Astrocyte (in vitro differentiated cells and primary cell): ENCODE measurements around the gene NR5A1.

Experiments
- EZH2 ChIP-seq: IDR thresholded peaks from 2 replicates; pipeline ENCODE4 v1.6.1; 2012; ENCODE audit warnings: mild to moderate bottlenecking, low read length, inconsistent platforms; ENCODE audit not compliant: insufficient read depth
- TF ChIP-seq, protein P1 (sequence below): IDR thresholded peaks from 2 replicates; pipeline ENCODE4 v1.5.1; 2011; ENCODE audit warnings: low read depth, mild to moderate bottlenecking, inconsistent platforms, low read length, moderate library complexity; ENCODE audit not compliant: insufficient read depth

DNA sequence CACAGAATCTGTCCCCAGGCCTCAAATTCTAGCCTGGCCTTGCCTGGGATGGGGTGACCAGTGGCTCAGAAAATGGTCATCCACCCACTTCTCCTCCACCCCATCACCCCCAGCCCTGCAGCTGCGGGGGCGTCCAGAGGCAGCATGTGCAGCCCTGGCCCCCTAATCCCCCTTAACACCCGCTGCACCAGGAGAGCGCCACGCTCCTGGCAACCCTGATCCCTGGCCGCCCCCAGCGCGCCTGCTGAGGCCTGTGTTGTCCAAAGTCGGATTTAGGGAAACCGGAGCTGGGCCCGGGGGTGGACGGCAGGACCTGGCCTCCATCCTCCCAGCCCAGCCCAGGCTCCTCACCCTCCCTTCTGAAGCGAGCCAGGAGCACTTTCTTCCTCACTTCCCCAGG, 22.0 kb downstream of the NR5A1 start:
- TF ChIP-seq, protein P1, sequence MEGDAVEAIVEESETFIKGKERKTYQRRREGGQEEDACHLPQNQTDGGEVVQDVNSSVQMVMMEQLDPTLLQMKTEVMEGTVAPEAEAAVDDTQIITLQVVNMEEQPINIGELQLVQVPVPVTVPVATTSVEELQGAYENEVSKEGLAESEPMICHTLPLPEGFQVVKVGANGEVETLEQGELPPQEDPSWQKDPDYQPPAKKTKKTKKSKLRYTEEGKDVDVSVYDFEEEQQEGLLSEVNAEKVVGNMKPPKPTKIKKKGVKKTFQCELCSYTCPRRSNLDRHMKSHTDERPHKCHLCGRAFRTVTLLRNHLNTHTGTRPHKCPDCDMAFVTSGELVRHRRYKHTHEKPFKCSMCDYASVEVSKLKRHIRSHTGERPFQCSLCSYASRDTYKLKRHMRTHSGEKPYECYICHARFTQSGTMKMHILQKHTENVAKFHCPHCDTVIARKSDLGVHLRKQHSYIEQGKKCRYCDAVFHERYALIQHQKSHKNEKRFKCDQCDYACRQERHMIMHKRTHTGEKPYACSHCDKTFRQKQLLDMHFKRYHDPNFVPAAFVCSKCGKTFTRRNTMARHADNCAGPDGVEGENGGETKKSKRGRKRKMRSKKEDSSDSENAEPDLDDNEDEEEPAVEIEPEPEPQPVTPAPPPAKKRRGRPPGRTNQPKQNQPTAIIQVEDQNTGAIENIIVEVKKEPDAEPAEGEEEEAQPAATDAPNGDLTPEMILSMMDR: no peak
- no peak for TF ChIP-seq EZH2
